GM21423 (cell line): ENCODE measurements around the gene TNPO1.

ENCODE experiments used
- ATAC-seq: cut with Tn5 transposase; IDR thresholded peaks from one replicate; pipeline ENCODE4 v1.9.1; 2021; ENCODE audit warnings: mild to moderate bottlenecking, moderate library complexity; ENCODE audit not compliant: unreplicated experiment

TNPO1 gene

DNA sequence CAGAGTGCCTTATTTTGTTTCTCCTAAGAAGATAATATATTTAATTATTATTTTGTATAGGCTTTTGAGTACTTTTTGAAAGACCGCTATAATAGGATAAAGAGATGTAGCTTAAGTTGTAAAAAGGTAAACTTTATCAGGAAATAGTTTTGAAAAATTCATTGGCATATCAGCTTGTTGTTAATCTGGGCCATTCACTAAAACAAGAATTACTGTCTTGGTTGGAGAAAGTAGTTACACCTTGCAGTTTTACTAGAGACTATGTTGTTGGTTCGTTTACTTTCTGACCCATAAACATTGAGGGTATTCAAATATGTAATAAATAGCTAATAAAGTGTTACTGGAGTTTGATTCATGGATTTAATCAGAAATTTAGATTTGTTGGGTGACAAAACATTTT, 33.7 kb downstream of the TNPO1 start:
- no peak for ATAC-seq

DNA sequence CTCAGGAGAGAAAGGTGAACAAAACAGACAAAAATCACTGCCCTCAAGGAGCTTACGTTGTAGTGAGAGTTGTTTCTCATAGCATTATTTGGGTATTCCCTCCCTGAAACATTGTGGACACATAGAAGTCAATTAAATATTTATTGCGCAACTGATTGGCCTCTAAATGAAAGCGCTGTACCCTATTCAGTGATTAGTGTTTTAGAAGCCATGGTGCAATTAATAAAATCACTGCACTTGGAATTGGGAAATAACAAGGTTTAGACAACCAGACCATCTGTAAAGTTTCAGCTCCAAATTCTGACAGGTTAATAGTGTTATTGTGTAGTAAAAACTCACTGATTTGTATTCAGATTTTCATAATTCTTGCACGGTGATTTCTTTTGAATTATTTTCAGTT, 35.9 kb downstream of the TNPO1 start:
- ATAC-seq = no peak

DNA sequence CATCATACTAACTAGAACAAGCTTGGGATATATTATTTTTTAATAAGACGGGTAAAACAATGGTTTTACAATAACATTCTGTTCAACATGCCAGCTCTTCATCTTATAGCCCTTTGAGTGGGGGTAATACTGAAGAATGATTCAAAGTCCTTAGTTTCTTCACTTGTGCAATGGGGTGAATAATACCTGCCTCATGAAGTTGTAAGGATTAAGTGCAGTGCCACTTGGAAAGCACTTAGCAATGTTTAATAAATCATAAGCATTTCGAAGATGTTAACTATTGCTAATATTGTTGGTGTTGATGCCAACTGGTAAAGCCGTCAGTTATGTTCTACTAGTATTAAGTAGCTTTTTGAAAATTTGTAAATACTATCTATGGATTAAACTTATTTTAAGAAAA, 38.0 kb downstream of the TNPO1 start:
- ATAC-seq = no peak

DNA sequence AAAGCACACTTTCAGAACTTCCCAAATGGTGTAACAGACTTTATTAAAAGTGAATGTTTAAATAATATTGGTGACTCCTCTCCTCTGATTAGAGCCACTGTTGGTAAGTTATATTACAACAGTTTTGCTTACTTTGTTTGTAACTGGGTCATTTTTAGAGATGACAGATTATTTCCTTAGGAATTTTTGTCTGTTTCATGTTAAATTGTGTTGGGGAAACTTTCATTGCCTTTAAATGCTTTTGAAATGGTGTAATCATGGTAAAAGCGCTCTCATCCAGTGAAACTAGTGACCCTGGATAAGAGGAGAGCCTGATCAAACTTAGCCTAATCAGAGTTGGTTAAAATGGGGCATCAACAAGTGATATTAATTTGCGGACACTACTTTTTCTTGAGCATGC, 39.4 kb downstream of the TNPO1 start:
- no peak for ATAC-seq

- no peak for ATAC-seq
These were observed 40.9 kb downstream of the TNPO1 start for GRCh38 chr5:72857396-72857795.

- ATAC-seq = no peak
These were observed 42.7 kb downstream of the TNPO1 start for GRCh38 chr5:72859127-72859526.

GRCh38 chr5:72860499-72860898, 44.0 kb downstream of the TNPO1 start:
- ATAC-seq = no peak

- ATAC-seq = no peak
These were observed 55.0 kb downstream of the TNPO1 start for GRCh38 chr5:72871366-72872024.

DNA sequence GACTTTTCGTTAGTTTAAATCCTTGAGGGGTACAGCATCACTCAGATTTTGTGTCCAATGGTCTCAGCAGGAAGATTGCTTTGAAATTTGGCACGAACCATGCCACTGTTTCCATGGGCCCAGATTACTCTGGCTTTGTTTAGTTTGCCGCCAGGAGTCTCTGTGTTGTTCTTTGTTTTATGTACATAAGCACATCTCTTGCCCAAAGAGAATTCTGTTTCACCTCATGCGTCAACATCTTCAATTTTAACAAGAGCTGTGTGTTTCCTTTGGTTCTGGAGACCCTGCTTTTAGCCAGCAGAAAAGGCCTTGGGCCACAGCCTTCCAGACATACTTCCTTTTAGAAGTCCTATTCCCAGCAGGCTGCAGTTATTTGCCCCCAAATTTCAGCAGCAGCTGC, 62.4 kb downstream of the TNPO1 start:
- no peak for ATAC-seq

DNA sequence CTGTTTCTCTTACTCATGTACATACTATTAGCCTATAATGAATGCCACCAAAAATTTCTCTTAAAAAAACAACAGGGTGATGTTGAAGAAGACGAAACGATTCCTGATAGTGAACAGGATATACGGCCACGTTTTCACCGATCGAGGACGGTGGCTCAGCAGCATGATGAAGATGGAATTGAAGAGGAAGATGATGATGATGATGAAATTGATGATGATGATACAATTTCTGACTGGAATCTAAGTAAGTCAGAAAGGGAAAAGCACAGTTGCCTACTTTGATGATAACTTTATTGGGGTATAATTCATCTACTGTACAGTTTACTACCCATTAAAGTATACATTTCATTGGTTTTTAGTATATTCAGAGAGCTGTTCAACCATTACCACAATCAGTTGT, 66.5 kb downstream of the TNPO1 start:
- no peak for ATAC-seq

- ATAC-seq = no peak
These were observed 67.4 kb downstream of the TNPO1 start for GRCh38 chr5:72883850-72884249.

GRCh38 chr5:72884892-72885291, 68.4 kb downstream of the TNPO1 start:
- ATAC-seq = no peak

DNA sequence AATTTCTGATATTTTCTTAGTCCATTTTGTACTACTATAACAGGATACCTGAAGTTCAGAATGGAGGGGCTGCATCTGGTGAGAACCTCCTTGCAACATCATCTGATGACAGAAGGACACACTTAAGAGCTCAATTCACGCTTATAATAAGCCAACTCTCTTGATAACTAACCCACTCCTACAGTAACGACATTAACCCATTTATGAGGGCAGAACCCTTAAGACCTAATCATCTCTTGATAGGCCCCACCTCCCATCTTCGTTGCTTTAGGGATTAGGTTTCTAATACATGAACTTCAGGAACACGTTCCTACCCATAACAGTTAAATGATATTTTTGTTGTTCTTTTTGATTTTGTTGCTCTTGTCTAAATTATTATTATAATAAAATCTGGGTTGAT, 69.4 kb downstream of the TNPO1 start:
- ATAC-seq = no peak

DNA sequence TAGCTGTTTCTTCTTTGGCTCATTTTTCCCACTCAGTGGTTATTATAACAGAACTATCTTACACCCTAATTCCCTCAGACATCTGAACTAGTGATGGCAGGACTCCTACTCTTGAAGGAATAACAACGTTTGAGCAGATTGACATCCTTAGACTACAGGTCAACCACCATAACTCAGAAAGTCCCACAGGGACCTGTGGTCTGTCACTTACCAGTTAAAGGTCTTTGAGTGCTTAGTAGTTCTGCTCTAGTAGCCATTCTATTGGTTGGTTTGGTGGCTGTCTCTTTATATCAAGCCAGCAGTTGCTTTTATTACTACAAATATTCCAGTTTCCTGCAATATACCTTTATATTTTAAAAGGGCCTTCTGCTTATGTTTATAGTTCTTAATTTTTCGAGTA, 72.1 kb downstream of the TNPO1 start:
- ATAC-seq = no peak

- ATAC-seq = no peak
These were observed 72.9 kb downstream of the TNPO1 start for GRCh38 chr5:72889324-72889723.

GRCh38 chr5:72892846-72893245, 76.4 kb downstream of the TNPO1 start:
- ATAC-seq = no peak

GRCh38 chr5:72895758-72896157, 79.3 kb downstream of the TNPO1 start:
- ATAC-seq = no peak

GRCh38 chr5:72906806-72907205, 90.3 kb downstream of the TNPO1 start:
- no peak for ATAC-seq

- no peak for ATAC-seq
These were observed 92.2 kb downstream of the TNPO1 start for GRCh38 chr5:72908664-72909063.

GRCh38 chr5:72917371-72917776, 100.9 kb downstream of the TNPO1 start:
- ATAC-seq = no peak

DNA sequence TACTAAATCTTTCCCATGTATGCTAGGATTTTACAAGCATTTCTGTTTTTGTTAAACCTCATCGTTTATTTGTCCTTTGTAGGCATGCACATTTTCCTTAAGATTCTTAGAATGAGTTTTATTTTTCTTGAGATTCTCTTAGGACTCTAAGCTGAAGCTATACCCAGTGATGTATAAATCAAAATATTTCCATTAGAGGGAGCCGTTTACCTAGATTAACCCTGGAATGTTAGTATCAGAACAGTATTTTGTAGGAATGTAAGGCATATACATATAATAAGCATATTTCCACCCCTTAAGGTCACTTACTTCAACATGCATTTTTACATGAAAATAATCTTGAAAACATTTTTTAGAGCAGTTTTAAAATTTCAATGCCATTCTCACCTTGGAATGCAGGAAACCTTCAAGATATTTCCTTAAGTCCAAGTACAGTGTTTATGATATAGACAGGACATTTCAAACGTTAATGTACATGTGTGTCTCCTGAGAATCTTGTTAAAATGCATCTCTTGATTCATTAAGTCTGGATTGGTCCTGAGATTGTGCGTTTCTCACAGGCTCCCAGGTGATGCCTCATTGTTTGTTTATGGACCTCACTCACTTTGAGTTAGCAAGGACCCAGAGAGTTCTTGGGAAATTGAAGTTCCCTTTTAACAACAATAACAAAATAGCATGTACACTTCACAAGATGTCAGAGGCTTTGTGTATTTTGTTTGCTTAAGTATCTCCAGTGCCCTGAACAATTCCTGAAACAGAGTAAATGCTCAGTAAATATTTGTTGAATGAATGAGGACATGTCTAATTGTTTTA, 104.4 kb downstream of the TNPO1 start:
- no peak for ATAC-seq

DNA sequence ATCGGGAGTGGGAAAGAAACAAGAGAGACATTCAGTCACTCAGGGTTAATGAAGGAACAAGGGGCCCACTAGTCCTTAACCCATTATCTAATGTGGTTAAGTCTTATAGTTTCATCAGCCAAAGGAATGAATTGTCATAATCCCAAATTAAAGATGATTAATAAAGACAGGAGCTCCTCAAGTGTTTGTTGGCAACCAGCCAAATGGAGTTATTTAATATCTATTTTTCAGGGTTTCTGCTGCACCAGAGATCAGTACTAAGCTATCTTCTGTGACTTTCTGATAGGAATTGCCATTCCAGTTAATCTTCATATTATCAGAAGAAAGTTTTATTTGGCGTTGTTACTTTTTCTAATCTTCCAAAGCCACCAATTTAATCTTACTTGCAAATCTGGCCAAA, 105.4 kb downstream of the TNPO1 start:
- no peak for ATAC-seq

DNA sequence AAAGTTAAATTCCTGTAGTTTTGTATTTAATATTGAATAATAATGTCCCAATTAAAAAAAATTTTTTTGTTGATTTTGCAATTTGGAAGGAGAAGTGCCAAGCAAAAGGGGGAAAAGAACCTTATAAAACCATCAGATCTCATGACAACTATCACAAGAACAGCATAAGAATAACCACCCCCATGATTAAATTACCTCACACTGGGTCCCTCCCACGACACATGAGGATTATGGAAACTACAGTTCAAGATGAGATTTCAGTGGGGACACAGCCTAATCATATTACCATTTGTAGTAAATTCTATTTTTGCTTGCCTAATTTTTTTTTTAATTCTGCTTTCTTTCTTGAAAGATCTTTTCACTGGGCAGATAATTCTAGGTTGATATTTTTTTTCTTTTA, 106.0 kb downstream of the TNPO1 start:
- no peak for ATAC-seq
